GM21737 (cell line): Measurements from ENCODE around the gene TRAM2.

Experiments
- ATAC-seq: cut with Tn5 transposase; IDR thresholded peaks from one replicate; pipeline ENCODE4 v1.9.1; 2021; ENCODE audit warnings: mild to moderate bottlenecking, moderate library complexity; ENCODE audit not compliant: unreplicated experiment

TRAM2 gene

DNA sequence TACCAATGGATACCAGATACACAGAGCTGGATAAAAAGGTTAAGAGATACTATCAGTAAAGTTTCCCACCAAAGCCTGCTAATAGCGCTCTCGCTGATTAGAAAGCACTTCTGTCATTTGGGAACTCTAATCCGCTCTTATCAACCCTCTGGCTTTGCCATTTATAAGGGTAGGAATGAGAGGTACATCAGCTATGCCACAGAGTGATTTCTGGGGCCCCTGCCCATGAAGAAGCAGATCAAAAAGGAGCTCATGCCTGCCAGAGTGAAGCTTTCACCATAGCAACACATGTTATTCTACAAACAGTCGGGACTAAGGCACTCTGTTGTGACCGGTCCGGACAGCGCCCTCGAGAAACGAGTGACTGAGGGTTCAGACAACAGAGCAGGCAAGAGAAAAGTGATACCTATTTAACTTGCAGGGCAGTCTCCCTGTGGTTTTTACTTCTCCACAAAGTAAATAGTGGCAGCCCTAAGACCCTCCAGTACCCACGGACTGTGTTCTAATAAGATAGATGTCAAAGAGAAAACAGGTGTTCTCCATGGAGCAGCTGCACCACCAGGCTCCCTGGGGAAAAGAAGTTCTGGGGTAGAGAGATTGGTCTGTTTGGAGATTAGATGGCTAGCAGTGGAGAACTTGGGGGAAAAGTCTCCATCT lies 5.6 kb downstream of the TRAM2 start:
- ATAC-seq, result no peak

DNA sequence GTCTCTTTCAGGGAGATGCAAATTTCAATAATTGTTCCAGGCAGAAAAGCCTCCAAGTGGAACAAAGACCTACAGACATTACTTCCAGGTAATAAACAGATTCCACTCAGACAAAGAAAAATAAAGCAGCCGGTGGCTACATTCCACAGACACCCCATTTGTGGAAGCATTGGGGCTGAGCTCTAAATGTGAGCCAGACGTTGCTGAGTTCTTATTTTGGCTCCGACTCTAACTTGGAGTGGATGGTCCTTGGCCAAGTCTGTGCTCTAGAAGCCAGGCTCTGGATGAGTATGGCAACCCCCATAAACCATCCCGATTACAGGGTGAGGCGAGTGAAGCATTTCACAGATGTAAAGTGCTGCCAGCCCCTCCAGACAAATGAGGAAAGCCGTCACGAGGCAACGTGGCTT lies 6.6 kb downstream of the TRAM2 start:
- ATAC-seq, result no peak

DNA sequence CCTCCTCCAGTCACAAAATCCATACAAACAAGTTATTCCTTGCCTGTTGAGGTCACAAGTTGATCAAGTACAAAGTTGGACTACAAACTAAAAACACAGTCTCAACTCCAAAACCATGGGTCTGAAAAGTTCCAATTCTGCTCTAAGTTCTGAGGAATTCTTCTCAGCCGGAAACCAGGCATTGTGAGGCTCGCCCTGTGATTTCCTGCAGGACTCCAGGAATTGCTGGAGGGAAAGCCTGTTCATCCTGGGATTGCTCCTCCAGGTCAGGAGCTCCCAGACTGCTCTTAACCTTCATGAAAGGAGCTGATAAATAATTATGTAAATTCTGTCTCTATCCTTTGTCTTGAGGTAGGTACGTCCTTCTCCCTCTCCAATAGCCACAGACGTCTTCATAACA lies 8.5 kb downstream of the TRAM2 start:
- ATAC-seq, result no peak

DNA sequence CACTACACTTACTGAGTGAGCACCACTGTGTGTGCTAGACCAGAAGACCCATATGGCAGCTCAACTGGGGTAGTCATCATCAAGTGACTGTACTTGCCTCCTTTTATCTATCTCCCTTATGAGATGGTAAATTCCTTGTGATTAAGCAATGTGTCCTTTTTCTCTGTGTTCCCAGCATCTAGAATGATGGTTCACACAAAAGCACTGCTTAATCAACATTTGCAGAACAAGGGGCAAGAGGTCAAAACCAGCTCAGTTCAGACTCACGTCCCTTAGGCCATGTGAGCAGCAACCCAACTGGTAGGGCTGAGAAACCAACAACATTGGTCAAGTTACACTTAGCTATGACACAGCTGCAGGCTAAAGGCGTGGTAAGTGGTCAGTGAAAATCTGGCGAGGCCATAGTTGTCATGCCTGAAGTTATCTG lies 10.0 kb downstream of the TRAM2 start:
- no peak for ATAC-seq

DNA sequence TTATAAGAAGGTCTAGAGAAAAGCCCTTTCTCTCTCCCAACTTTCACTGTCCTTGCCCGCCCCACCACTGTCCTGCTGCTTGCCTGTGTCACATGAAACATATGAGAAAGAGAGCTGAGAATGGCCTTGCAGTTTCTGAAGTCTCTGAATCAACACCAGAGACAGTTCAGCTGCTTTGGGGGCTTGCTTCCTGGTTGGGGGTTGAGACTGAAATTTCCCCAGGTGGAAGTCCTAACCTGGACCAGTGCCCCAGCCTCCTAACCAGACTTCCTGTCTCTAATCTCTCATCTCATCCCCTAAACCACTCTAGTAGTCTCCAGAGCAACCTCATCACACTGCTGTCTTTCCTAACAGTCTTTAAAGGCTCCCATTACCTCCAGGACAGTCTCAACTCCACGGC lies 10.7 kb downstream of the TRAM2 start:
- peak; percentile 82 for ATAC-seq

DNA sequence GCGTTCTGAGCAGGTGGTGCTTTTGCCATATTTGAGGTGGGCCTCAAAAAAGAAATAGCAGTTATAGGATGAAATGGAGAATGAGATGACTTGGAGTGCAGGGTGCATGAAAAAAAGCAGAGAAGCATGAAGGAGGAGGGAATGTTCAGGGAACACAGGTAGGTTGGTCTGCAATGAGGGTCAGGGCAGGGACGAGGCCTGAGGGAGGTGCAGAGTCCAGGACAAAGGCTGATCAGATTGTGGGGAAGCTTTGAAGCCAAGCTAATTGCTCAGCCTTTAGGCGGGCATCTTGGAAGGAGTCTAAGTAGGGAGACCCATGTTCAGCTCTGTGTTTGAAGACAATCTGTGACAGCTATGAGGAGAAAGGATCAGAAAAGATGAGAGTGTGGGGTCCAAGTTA lies 12.0 kb downstream of the TRAM2 start:
- no peak for ATAC-seq

DNA sequence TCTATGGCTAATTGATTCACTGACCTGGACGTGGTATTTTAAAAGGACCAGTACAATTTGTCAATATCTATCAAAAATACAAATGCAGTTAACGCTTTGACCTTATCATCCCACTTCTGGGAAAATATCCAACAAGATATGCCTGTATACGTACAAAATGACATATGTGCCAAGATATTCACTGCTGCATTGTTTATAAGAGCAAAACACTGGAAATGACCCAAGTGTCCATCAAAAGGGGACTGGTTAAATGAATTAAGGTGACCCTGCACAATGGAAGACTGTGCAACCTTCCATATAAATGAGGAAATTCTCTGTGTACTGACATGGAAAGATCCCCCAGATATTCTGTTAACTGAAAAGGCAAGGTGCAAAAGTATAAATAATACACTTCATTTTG lies 13.9 kb downstream of the TRAM2 start:
- ATAC-seq, result no peak

DNA sequence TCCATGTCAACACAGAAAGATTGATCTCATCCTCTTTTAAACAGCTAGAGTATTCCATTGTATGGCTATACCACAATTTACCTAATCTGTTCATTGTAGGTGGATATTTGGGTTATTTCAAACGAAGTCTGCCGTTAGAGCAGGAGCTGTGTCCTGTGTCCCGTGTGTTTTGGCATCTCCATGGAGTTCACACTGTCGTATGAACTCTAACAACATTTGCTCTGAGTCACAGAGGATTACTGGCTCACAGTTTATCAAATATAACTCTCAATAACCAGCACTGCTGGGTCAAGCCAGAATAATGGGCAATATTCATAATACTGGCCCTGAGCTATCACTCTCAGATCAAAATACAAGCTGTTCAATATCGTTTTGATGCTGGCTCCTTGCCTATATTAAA lies 16.4 kb downstream of the TRAM2 start:
- ATAC-seq, result no peak

DNA sequence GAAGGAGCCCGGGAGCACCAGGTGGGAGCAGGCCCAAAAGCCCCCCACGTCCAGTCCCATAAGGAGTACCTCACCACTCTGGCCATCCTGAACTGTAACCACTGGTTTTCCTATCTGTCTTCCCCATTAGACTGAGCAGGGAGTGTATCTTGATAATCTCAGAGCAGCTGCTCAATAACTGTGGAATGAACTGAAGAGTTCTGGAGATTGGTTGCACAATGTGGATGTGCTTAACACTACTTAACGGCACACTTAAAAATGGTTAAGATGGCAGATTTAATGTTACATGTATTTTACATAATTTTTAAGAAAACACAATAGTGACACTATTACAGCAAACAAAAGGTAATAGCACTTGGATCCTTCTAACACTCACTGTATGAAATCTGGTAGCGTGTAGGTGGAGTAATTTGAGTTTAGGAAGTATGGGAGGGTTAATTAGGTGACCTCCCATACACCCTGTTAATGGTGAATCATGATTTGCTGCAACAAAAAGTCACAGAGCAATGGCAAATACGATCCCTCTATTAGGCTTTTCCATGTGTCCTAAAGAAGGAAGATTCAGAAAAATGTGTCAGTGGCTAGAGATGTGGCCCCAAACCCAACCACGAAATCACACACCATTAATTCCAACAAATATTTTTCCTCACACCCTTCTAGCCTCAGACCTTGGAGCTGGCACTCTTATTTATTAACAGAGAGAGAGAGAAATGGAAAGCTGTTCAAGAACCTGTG lies 18.4 kb downstream of the TRAM2 start:
- ATAC-seq, result no peak

DNA sequence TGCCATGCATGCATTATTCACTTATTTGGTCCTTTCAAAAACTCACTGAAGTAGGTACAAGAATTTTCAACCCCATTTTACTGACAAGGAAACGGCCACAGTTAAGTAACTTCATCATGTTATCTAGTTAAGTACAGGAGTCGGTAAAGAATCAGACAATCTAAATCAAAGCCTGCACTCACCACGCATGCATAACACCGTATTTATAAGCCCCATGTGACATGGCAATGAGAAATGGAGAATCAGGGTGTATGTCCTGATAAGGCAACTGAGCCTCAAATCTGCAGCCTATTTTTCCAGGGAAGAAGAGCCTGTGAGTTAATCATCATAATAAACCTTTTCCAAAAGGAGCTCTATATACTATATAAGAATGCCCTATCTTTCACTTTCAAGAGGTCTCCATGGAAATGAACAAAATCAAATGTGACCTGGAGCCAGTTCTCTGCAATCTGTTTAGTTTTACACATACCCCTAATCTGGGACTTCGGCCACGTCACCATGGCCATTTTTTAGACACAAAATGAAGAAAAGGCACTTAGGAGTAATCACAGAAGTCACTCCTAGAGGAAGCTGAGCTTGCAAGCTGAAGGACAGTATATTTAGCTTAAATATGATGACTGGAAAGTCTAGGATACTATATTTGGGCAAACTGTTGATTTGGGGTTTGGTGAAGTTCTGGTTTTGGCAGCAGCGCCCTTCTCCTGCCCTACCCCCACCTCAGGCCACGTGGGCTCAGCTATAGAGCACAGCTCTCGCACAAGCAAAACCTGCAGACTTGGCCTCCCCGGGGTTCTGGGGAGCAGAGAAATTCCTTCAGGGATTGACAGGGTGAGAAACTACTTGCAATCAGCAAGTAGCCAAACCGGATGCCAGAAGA lies 19.2 kb downstream of the TRAM2 start:
- no peak for ATAC-seq

DNA sequence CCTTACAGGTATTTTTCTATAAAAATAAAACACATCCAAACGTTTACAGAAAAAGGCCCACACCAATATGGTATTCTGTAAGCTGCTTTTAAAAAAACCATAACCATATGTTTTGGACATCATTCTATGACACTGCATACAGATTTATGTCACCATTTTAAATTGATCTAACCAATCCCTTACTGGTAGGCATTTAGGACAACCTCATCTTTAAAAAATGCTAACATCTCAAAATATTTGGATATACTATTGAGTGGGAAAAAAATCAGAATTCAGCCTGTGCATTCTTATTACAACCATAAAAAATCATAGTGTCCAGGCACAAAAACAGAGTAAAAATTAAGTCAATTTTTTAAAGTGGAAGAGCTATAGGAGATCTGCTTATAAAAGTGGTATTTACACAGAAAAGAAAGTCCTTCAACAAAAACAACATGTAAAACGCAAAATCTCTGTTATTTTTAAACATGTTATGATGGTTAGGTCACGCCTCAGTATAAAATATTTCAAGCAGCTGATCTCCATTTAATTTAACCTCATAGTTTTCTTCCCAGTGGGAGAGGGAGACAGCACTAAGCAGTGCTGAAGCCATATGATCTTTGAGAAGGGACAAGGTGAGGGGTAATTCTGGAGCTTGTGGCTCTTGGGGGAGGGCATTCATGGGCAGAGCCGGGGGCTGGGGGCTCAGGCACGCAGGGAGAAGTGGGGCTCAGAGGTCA lies 21.2 kb downstream of the TRAM2 start:
- ATAC-seq, result no peak

DNA sequence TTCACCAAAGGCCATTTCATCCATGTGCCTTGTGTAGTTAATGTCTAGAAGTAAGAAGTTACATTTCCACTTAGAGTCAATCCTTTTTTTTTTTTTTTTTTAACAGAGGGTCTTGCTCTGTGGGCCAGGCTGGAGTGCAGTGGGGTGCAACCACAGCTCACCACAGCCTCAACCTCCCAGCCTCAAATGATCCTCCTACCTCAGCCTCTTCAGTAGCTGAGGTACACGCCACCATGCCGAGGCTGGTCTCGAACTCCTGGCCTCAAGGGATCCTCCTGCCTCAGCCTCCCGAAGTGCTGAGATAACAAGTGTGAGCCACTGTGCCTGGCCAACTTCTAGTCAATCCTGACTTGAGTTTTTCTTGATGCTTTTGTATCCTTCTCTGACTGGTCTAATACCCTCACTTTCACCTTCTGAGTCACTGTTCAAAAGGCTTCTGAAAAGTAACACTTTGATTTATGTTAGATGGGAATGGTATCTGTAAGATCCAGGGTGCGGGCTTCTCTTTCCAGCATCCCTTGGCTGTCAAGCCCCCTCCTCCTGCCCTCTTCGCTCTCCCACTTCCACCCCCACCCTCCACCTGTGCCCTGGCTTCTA lies 22.1 kb downstream of the TRAM2 start:
- no peak for ATAC-seq

DNA sequence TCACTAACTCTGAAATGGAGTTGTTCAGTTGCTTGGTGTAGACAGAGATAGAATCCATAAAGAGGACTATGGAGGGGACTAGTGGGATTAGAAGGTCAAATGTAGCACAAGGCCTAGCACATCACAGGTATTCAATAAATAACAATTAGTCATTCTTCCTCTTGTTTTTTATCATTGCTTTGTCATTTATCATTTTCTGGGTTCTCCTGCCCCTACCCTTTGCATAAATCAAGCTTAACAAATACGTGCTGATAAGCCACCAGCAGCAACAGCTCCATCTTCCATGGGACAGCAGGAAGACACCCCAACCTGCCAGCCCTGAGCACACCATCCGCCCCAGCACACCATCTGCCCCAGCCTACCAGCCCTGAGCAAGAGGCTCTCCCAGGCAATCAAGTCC lies 23.1 kb downstream of the TRAM2 start:
- no peak for ATAC-seq

DNA sequence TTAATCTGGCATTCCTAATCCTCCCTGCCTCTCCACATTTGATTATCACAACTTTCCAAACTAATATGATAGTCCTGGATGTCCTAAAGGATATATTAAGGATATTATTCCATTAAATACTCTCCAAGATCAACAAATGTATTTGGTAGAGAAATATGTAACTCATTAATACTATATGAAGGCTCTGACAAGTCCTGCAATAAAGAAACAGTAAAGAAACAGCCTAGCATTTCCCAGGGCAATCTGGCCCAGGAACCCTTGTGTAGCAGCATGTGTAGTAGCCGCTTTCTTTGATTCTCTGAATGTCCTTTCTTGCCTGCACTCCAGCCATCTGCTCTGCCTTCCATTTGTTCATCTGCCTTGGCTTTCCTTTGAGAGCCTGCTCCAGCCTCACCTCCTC lies 23.7 kb downstream of the TRAM2 start:
- ATAC-seq, result no peak

DNA sequence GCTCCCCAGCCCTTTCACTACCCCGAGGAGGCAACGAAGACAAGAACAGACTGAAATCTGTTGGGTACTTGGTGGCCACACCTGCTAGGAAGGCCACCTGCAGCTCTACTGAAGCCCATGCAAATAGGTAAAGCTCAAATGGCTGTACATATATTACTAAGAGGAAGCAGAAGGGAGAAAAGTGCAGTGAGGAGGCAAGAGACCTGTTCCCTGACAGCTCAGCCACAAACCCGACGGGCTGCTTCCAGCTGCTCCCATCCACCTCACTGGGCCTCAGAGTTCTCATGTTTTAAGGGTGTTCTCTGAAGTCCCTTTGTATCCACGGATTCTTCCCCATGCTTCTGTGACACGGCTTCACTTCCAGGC lies 24.6 kb downstream of the TRAM2 start:
- peak; percentile 87 for ATAC-seq

DNA sequence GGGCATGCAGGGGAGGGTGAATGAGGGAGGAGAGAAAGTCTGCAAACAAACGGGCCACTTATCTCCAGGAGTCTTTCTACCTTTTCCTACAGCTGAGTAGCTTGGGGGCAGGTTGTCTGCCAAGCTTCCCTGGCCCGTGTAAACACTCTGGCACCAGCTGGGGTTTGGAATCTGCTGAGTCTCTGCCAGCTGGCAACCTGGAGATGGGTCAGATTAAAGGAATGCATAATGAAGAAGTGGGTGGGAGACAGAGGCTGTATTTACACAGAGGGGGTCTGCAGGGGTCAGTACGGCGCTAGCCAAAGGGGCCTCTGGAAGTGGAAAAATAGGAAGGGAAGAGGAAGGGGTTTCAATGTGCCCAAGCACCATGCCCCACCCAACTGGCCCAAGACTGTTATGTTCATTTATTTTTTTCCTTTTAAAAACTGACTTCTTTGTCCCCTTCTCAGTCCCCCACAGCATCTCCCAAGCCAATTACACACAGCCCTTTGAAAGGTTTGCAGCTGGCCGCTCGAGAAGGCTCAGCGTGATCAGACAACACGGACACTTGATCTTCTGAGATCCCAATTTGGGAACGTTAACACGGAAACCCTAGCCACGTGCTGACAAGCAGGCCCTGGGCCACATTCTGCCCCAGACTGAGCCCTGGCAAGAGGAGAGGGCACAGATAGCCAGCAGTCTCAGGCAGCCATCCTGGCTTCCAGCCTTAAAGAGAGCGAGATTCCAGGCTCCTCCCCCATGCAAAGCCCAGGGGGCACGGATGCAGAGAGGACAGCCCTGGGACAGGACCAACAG lies 25.2 kb downstream of the TRAM2 start:
- ATAC-seq, result no peak

DNA sequence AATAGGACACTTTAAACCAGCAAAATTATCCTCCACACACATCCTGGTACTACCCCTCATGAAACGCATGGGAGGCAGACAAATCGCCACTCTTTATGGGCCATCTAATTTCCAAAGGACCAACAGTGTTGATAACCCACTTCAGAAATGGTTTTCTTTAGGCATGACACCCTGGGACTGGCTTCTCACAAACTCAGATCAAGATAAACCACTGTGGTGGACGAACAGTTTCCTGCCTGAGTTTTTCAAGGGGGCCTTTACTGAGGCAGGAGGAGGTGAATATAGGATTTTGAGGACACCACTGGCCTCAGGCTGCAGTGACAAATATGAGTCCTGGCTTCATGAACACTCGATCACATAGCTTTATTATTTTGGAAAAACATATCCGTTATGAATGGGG lies 26.0 kb downstream of the TRAM2 start:
- ATAC-seq, result no peak

DNA sequence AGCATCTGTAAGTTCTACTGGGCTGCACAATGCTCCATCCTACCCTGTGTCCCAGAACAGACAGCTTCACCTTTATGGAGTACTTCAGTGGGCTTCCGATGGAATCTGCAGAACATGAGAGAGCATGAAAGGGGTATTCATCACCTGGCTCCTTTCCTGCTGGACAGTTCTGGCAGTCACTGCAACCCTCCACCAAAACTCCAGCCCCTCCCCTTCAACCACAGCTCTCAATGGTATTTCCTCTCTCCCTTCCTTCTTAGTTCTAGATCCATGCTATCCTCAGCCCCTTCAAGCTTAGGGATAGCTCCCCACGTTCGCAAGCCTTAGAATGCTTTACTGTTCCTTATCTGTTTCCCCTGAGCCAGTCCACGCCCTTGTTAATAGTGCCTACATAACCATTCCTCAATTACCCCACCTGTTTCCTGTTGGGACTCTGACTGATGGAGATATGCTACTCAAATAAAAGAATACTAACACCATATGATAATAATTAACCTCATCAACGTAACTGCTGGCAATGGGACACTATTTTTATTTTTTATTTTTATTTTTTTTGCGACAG lies 26.8 kb downstream of the TRAM2 start:
- ATAC-seq, result no peak

DNA sequence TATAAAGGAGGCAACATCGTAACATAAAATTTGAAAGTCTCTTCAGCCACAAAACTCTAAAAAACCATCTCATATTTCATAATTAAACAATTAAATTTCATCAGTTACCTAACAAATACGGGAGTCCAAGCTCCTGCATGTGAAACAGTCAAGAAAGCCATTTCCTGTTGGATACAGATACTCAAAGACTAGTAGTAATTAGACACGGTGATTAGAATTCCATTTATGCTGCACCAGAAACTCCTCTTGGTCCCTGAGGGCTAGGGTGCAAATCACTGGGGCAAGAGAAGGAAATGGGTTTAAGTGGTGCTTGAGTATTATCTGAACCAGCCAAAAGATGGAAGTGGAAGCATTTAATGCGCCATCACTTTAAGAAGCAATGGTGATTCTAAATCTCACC lies 27.4 kb downstream of the TRAM2 start:
- ATAC-seq, result no peak

DNA sequence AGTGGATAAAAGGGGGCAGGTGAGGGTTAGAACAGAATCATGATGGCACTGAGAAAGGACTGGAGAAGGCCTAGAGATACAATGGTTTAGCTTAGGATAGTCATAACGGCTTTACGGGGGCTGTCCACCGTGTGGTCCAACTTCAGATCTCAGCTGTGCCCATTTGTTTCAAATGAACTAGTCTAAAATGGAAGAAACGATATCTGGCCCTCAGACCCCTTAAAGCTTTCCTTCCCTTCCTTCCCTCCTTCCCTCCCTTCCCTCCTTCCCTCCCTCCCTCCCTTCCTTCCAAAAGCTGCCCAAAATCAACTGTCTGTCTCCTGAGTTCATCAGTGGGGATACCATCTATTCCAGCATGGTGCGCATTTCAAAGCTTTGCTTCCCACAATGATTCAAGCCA lies 27.9 kb downstream of the TRAM2 start:
- ATAC-seq, result no peak
